ENCODE results near the gene KCNJ4.

Gene KCNJ4

GRCh38 chr22:38450234-38450797 lies 4.7 kb downstream of the KCNJ4 start:
- H3K9me3 ChIP-seq = no peaks in the 10 kb centered on the region
- peaks cover 82% of the 10 kb centered on the region for H3K27me3 ChIP-seq
- H3K4me3 ChIP-seq (ENCODE audit: low read depth in 1 of 2, low read length in 1 of 2) = no peak overlapping the region
- H3K4me1 ChIP-seq (ENCODE audit: control insufficient read depth in 1 of 2, insufficient read depth in 1 of 2, low read depth in 1 of 2, low read length in 1 of 2) = peaks cover 0 to 6% of the 10 kb centered on the region in 2 experiments
- no peaks in the 10 kb centered on the region for H3K36me3 ChIP-seq
- no peak overlapping the region for H3K27ac ChIP-seq
- TF ChIP-seq, protein P1, sequence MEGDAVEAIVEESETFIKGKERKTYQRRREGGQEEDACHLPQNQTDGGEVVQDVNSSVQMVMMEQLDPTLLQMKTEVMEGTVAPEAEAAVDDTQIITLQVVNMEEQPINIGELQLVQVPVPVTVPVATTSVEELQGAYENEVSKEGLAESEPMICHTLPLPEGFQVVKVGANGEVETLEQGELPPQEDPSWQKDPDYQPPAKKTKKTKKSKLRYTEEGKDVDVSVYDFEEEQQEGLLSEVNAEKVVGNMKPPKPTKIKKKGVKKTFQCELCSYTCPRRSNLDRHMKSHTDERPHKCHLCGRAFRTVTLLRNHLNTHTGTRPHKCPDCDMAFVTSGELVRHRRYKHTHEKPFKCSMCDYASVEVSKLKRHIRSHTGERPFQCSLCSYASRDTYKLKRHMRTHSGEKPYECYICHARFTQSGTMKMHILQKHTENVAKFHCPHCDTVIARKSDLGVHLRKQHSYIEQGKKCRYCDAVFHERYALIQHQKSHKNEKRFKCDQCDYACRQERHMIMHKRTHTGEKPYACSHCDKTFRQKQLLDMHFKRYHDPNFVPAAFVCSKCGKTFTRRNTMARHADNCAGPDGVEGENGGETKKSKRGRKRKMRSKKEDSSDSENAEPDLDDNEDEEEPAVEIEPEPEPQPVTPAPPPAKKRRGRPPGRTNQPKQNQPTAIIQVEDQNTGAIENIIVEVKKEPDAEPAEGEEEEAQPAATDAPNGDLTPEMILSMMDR (IDR thresholded peaks at IDR 0.05) = no peak

GRCh38 chr22:38449776-38450175 lies 5.2 kb downstream of the KCNJ4 start:
- H3K4me1 ChIP-seq (ENCODE audit: control insufficient read depth in 1 of 2, insufficient read depth in 1 of 2, low read depth in 1 of 2, low read length in 1 of 2) = peaks cover 0 to 5% of the 10 kb centered on the region in 2 experiments
- no peak overlapping the region for H3K4me3 ChIP-seq (ENCODE audit: low read depth in 1 of 2, low read length in 1 of 2)
- TF ChIP-seq, protein P1 (IDR thresholded peaks at IDR 0.05) = no peak
- H3K27me3 ChIP-seq = peaks cover 83% of the 10 kb centered on the region
- H3K9me3 ChIP-seq = no peaks in the 10 kb centered on the region
- H3K27ac ChIP-seq = no peak overlapping the region
- no peaks in the 10 kb centered on the region for H3K36me3 ChIP-seq

DNA sequence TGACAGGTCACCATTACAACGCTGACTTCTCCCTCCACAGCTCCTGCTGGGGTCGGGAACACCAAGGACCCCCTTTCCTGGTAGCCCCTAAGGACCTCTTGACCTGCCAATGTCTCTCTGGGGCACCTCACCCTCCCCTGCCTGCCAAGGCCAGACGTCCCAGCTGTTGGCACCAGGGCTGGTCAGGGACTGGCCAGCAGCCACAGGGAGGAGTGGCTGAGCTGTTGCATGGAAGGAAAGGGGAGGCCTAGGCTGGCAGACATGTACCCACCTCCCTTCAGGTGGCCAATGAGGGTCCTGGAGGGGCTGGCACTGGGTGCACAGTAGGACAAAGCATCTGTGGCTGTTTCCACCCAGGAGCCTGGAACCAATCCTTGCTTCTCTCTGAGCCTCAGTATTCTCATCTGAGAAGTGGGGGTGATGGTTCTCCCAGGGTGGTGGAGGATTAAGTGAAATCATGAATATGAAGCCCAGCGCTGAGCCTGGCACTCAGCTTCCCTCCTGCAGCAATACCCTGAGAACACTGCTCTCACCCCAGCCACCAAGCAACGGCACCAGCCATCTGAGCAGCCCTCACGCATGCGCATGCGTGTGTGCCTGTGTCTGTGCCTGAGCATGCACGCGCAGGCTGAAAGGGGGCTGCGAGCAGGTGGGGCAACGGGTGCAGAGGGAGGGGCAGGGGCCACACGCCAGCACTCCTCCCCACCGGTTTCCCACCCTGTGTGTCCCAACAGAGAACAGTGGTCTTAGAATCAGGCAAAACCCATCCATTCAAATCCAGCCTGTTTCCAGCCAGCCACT lies 5.9 kb downstream of the KCNJ4 start:
- Histone ChIP-seq H3K4me3 (ENCODE audit: low read depth in 1 of 2, low read length in 1 of 2) (no peak overlapping the region), H3K4me1 (ENCODE audit: control insufficient read depth in 1 of 2, insufficient read depth in 1 of 2, low read depth in 1 of 2, low read length in 1 of 2) (no peaks in the 10 kb centered on the region), H3K27me3 (peaks cover 83% of the 10 kb centered on the region), H3K36me3 (no peaks in the 10 kb centered on the region), H3K27ac (no peak overlapping the region), H3K9me3 (no peaks in the 10 kb centered on the region)
- TF ChIP-seq, protein P1 (IDR thresholded peaks at IDR 0.05) = no peak

DNA sequence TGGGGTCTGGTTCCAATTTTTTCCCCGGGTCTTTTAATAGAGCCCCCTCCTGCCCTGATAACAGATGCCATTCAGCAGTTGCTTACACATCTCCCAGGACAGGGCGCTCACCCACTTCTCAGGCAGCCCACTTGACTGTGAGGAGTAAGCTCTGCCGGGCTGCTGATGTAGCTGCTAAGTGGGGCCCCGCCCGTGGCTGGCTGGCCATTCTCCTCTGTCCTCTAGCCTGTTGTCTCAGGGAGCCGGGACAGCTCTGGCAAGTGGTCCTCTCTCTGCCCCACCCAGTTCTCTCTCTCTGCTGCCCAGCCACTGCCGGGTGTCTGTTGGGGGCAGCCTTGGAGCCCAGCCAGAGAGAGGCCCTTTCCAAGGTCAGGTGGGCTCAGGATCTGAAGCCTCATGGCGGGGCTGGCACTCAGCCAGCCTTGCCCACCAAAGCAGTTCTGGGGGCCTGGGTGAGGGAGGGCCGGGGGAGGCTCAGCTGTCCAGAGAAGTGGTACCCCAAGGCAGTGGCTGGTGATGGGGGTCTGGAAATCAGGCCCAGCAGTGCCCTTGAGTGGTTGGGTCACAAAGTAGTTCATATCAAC lies 8.9 kb downstream of the KCNJ4 start:
- no peaks in the 10 kb centered on the region for H3K9me3 ChIP-seq
- H3K36me3 ChIP-seq = no peaks in the 10 kb centered on the region
- no peak overlapping the region for H3K4me3 ChIP-seq (ENCODE audit: low read depth in 1 of 2, low read length in 1 of 2)
- H3K27ac ChIP-seq = no peak overlapping the region
- peaks cover 81% of the 10 kb centered on the region for H3K27me3 ChIP-seq
- H3K4me1 ChIP-seq (ENCODE audit: control insufficient read depth in 1 of 2, insufficient read depth in 1 of 2, low read depth in 1 of 2, low read length in 1 of 2) = no peaks in the 10 kb centered on the region
- TF ChIP-seq, protein P1 (IDR thresholded peaks at IDR 0.05) = no peak

- no peaks in the 10 kb centered on the region for H3K9me3 ChIP-seq
- peaks cover 78% of the 10 kb centered on the region for H3K27me3 ChIP-seq
Observed at GRCh38 chr22:38444783-38445182, 10.2 kb downstream of the KCNJ4 start.

More at GRCh38 chr22:38444783-38445182, 10.2 kb downstream of the KCNJ4 start:
- H3K4me3 ChIP-seq (ENCODE audit: low read depth in 1 of 2, low read length in 1 of 2) = no peak overlapping the region
- TF ChIP-seq, protein P1 (IDR thresholded peaks at IDR 0.05) = no peak
- no peak overlapping the region for H3K27ac ChIP-seq
- H3K4me1 ChIP-seq (ENCODE audit: control insufficient read depth in 1 of 2, insufficient read depth in 1 of 2, low read depth in 1 of 2, low read length in 1 of 2) = no peaks in the 10 kb centered on the region
- no peaks in the 10 kb centered on the region for H3K36me3 ChIP-seq
